ENCODE data around the gene NDC1.
"Not testable (repeated sequence)": the region's sequence is repeated elsewhere in the genome, so short reads cannot be mapped to it uniquely, and the experiment has no call there.

NDC1 gene

GRCh38 chr1:53821380-53821779 is 16.7 kb downstream of the NDC1 start:
- no peak for DNase-seq

GRCh38 chr1:53819387-53819786 is 18.7 kb downstream of the NDC1 start:
- DNase-seq, result no peak

GRCh38 chr1:53816584-53816983 is 21.5 kb downstream of the NDC1 start:
- not testable (repeated sequence) for DNase-seq

GRCh38 chr1:53815484-53815883 is 22.6 kb downstream of the NDC1 start:
- DNase-seq, result not testable (repeated sequence)

- no peak for DNase-seq
Measured at GRCh38 chr1:53811414-53811851, 26.7 kb downstream of the NDC1 start.

GRCh38 chr1:53810497-53810896 is 27.6 kb downstream of the NDC1 start:
- no peak for DNase-seq

- DNase-seq, result no peak
Measured at GRCh38 chr1:53810007-53810406, 28.1 kb downstream of the NDC1 start.

- DNase-seq, result no peak
Measured at GRCh38 chr1:53807916-53808315, 30.2 kb downstream of the NDC1 start.

GRCh38 chr1:53804791-53805505 is 33.1 kb downstream of the NDC1 start:
- no peak for DNase-seq

GRCh38 chr1:53804181-53804580 is 33.9 kb downstream of the NDC1 start:
- no peak for DNase-seq

GRCh38 chr1:53800621-53801020 is 37.5 kb downstream of the NDC1 start:
- DNase-seq, result no peak

GRCh38 chr1:53799141-53799540 is 39.0 kb downstream of the NDC1 start:
- DNase-seq, result no peak

GRCh38 chr1:53792806-53793205 is 45.3 kb downstream of the NDC1 start:
- no peak for DNase-seq

- DNase-seq, result no peak
Measured at GRCh38 chr1:53787655-53788054, 50.4 kb downstream of the NDC1 start.

- no peak for DNase-seq
Measured at GRCh38 chr1:53783056-53783455, 55.0 kb downstream of the NDC1 start.

GRCh38 chr1:53781654-53782053 is 56.4 kb downstream of the NDC1 start:
- DNase-seq, result no peak

- no peak for DNase-seq
Measured at GRCh38 chr1:53777272-53777671, 60.8 kb downstream of the NDC1 start.

GRCh38 chr1:53771648-53772047 is 66.4 kb downstream of the NDC1 start:
- no peak for DNase-seq

- no peak for DNase-seq
Measured at GRCh38 chr1:53769780-53770179, 68.3 kb downstream of the NDC1 start.

- no peak for DNase-seq
Measured at GRCh38 chr1:53769184-53769583, 68.9 kb downstream of the NDC1 start.

- DNase-seq, result no peak
Measured at GRCh38 chr1:53766831-53767405, 71.2 kb downstream of the NDC1 start.

- DNase-seq, result no peak
Measured at GRCh38 chr1:53766194-53766742, 71.8 kb downstream of the NDC1 start.

GRCh38 chr1:53765657-53766056 is 72.4 kb downstream of the NDC1 start:
- no peak for DNase-seq

GRCh38 chr1:53763911-53764310 is 74.2 kb downstream of the NDC1 start:
- no peak for DNase-seq

GRCh38 chr1:53763461-53763860 is 74.6 kb downstream of the NDC1 start:
- no peak for DNase-seq

All from CD4-positive, alpha-beta T cell treated with Interferon gamma for 1 hour (primary cell).